Endothelial cell of umbilical vein (primary cell): ENCODE results near the gene KIFC3. TPM values are rescaled to one million over a fixed set of nuclear protein-coding genes. Genes with fewer than 3 reads are reported as not detected.

ENCODE experiments used
- BruUV-seq: library from RNA; stranded (reverse); fragments of 400-500 nt; replicated peaks from 2 replicates; lab custom pipeline; 2021; lab: Mats Ljungman, UMichigan
- CTCF ChIA-PET: fragments of 300-600, 350-600 bp; sonication (Branson Sonifier 250); formaldehyde crosslinking; loops from one replicate; lab custom pipeline; 2021; ENCODE audit warnings: antibody characterized with exemption, inconsistent platforms; lab: Charles Lee
- POLR2A ChIA-PET: fragments of 300-600, 350-600 bp; sonication (Branson Sonifier 250); formaldehyde crosslinking; loops from one replicate; lab custom pipeline; 2021; ENCODE audit warnings: antibody characterized with exemption, inconsistent platforms; lab: Charles Lee
- DNase-seq: peaks from one replicate; pipeline ENCODE4 v3.0.0-alpha.2; 2011; ENCODE audit warnings: low read depth, low spot score
- FAIRE-seq: peaks from 2 replicates; lab custom pipeline; 2011; peaks lifted over from hg19 to GRCh38; lab: Jason Lieb, UNC
- H2AFZ ChIP-seq: 2 replicates; pipeline ENCODE4 v1.6.0; 2012; ENCODE audit warnings: low read depth, low read length, control low read depth, inconsistent platforms
- H3K27ac ChIP-seq: 2 replicates; pipeline ENCODE4 v1.5.1; 2011; ENCODE audit warnings: low read depth, mild to moderate bottlenecking, control low read depth, low read length, moderate library complexity; ENCODE audit not compliant: insufficient read depth
- H3K27me3 ChIP-seq, 2 experiments: 2 replicates each; pipeline versions ENCODE4 v1.6.0 to v1.6.1; 2011; ENCODE audit warnings: low read length in 2 of 2, mixed read lengths in 1 of 2; ENCODE audit not compliant: control insufficient read depth in 2 of 2, insufficient read depth in 2 of 2
- H3K36me3 ChIP-seq, 2 experiments: 2 replicates in 1 of 2; 3 replicates in 1 of 2; pipeline ENCODE4 v1.5.1; 2011; ENCODE audit warnings: low read length in 2 of 2, mild to moderate bottlenecking in 1 of 2, moderate library complexity in 1 of 2; ENCODE audit not compliant: control insufficient read depth in 2 of 2, insufficient read depth in 2 of 2; ENCODE audit errors: extremely low read depth in 1 of 2
- H3K4me1 ChIP-seq: 3 replicates; pipeline ENCODE4 v1.5.1; 2011; ENCODE audit warnings: mild to moderate bottlenecking, low read length; ENCODE audit not compliant: control insufficient read depth, insufficient read depth; ENCODE audit errors: extremely low read depth
- H3K4me2 ChIP-seq: 2 replicates; pipeline ENCODE4 v1.6.1; 2011; ENCODE audit warnings: low read length, control low read depth, mixed read lengths; ENCODE audit not compliant: insufficient read depth
- H3K4me3 ChIP-seq, 3 experiments: fragments of 200-600 bp in 1 of 3; sonication (generic), shearing (Covaris generic) in 1 of 3; replicated peaks in 1 of 3; 2 replicates each; pipeline ENCODE4 v1.5.1; 2011 to 2016; ENCODE audit warnings: control low read depth in 3 of 3, low read length in 3 of 3, mild to moderate bottlenecking in 2 of 3, inconsistent platforms in 1 of 3, low read depth in 1 of 3, moderate library complexity in 1 of 3; ENCODE audit not compliant: insufficient read depth in 1 of 3
- H3K79me2 ChIP-seq: 2 replicates; pipeline ENCODE4 v1.6.0; 2012; ENCODE audit warnings: low read length, inconsistent platforms; ENCODE audit not compliant: control insufficient read depth, insufficient read depth
- H3K9ac ChIP-seq: replicated peaks from 2 replicates; pipeline ENCODE3; 2011; ENCODE audit warnings: low read length, control low read depth; ENCODE audit not compliant: insufficient read depth; ENCODE audit errors: extremely low read depth
- H3K9me1 ChIP-seq: replicated peaks from 3 replicates; pipeline ENCODE4 v1.6.0; 2011; ENCODE audit warnings: mild to moderate bottlenecking, low read length; ENCODE audit not compliant: control insufficient read depth, insufficient read depth; ENCODE audit errors: extremely low read depth
- H3K9me3 ChIP-seq: replicated peaks from 2 replicates; pipeline ENCODE4 v1.5.1; 2012; ENCODE audit warnings: low read length, inconsistent platforms; ENCODE audit not compliant: control insufficient read depth, insufficient read depth
- H4K20me1 ChIP-seq: replicated peaks from 2 replicates; pipeline ENCODE3; 2011; ENCODE audit warnings: mild to moderate bottlenecking, low read length; ENCODE audit not compliant: control insufficient read depth, insufficient read depth; ENCODE audit errors: extremely low read depth
- CTCF ChIP-seq, 2 donors: IDR thresholded peaks; 1 replicate in 1 of 2; 2 replicates in 1 of 2; pipeline ENCODE4 v1.5.1; 2011; ENCODE audit warnings: low read length in 2 of 2, mild to moderate bottlenecking in 2 of 2, moderate library complexity in 2 of 2, control low read depth in 1 of 2, inconsistent platforms in 1 of 2, low read depth in 1 of 2; ENCODE audit not compliant: insufficient read depth in 1 of 2; ENCODE audit errors: extremely low read depth in 1 of 2
- JUN ChIP-seq: IDR thresholded peaks from 2 replicates; pipeline ENCODE4 v1.6.1; 2011; ENCODE audit warnings: borderline replicate concordance, low read depth; ENCODE audit not compliant: insufficient read length, insufficient read depth
- MAX ChIP-seq: IDR thresholded peaks from 2 replicates; pipeline ENCODE4 v1.6.1; 2011; ENCODE audit not compliant: insufficient read depth, insufficient read length
- POLR2A ChIP-seq: IDR thresholded peaks from 2 replicates; pipeline ENCODE4 v1.6.1; 2012; ENCODE audit warnings: low read depth, mild to moderate bottlenecking, control low read depth, low read length
- dilution Hi-C: fragments of 300-500 bp; cut with MboI; formaldehyde crosslinking; loops from one replicate; pipeline ENCODE4 v1.15.0; 2019; ENCODE audit warnings: low sequenced_read_pairs; ENCODE audit not compliant: extremely low pct_ligation_motif_present
- intact Hi-C: fragments of 100-400 bp; cut with micrococcal nuclease; formaldehyde crosslinking; loops from one replicate; pipeline ENCODE4 v1.10.0; 2022
- polyA plus RNA-seq, 4 experiments: library from polyadenylated mRNA; depleted of rRNA in 3 of 4; stranded (reverse) in 3 of 4; unstranded in 1 of 4; fragments of >200 nt; gene quantifications; 2 replicates each; pipeline versions ENCODE4 v1.2.1 to v1.2.3, GENCODE V29; 2011 to 2012; ENCODE audit warnings: missing spikeins in 1 of 4
- total RNA-seq: library from RNA; stranded (reverse); gene quantifications from 2 replicates; pipeline ENCODE4 v1.2.3, GENCODE V29; 2021

Gene KIFC3
- total and polyA plus RNA-seq, 2 donors (not counting 3 experiments of a cell fraction or from before 2014, with no cell fraction given), result 36.3 to 62.2 TPM

- intact Hi-C loops, result loop anchor here (2.0 kb wide), 1 partner anchor 121 kb away; no protein-coding TSS in a partner anchor
- DNase-seq, result no peak
- FAIRE-seq, result no peak
- H3K9me3 ChIP-seq, result no peaks in the 10 kb centered on the region
- H4K20me1 ChIP-seq, result no peaks in the 10 kb centered on the region
- CTCF ChIA-PET, result interaction anchor here (0.9 to 4.4 kb wide), 3 partner anchors 131 to 145 kb away, joined by 3 to 63 read pairs (median 4); no protein-coding TSS in a partner anchor
- no peaks in the 10 kb centered on the region for H3K79me2 ChIP-seq
- H3K4me1 ChIP-seq, result no peaks in the 10 kb centered on the region
- no peak overlapping the region for H3K9ac ChIP-seq
- no TSS peak for BruUV-seq
- H3K9me1 ChIP-seq, result no peaks in the 10 kb centered on the region
- no peak overlapping the region for H3K4me2 ChIP-seq
- dilution Hi-C loops, result no loop called here
- no peaks in the 10 kb centered on the region for H3K36me3 ChIP-seq
- POLR2A ChIA-PET, result no interaction called here
- H3K27ac ChIP-seq, result no peak overlapping the region
- TF ChIP-seq MAX (no peak), CTCF (IDR thresholded peaks at IDR 0.05; ENCODE audit: extremely low read depth in 1 of 2, insufficient read depth in 1 of 2, low read depth in 1 of 2, low read length in 2 of 2) (no peak), JUN (no peak), POLR2A (no peak)
- H3K27me3 ChIP-seq, result no peaks in the 10 kb centered on the region
- H2AFZ ChIP-seq, result no peak overlapping the region
- no peak overlapping the region for H3K4me3 ChIP-seq
Measured at GRCh38 chr16:57721356-57722209, 80.7 kb downstream of the KIFC3 start.
